Astrocyte of the spinal cord (primary cell): Measurements from ENCODE around the gene CRTAC1.

Experiments
- DNase-seq: peaks from one replicate; pipeline ENCODE4 v3.0.0; 2011; ENCODE audit warnings: low read depth, low spot score
- H3K4me3 ChIP-seq: 2 replicates; pipeline ENCODE4 v1.5.1; 2011; ENCODE audit warnings: low read depth, mild to moderate bottlenecking, low read length, moderate library complexity
- in situ Hi-C: cut with HindIII; loops from 2 replicates; pipeline ENCODE4 v1.10.0; 2017; ENCODE audit warnings: low sequenced_read_pairs
- TF ChIP-seq, protein P1 (sequence below): IDR thresholded peaks from 2 replicates; pipeline ENCODE4 v1.5.1; 2012; ENCODE audit warnings: low read depth, mild to moderate bottlenecking, low read length, inconsistent platforms

Gene CRTAC1

DNA sequence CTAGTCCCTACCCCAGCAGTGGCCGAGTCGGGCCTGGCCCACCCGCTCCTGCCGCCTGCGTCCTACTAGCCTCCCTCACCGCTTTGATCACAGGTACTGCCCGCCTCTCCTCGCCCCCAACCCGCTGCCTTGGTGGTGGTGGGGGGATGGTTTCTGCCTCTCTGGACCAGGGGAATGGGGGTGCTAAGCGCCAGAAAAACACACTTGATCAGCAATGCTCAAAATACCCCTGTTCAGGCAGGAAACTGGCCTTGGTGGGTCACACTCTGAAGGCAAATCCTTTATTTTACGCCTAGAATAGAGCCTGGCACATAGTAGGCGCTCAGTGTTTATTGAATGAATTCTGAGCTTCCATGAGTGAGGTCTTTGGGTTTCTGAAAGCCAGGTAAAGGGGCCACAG lies 1.0 kb upstream of the CRTAC1 start:
- DNase-seq: no peak
- in situ Hi-C loops: no loop called here
- TF ChIP-seq, protein P1, sequence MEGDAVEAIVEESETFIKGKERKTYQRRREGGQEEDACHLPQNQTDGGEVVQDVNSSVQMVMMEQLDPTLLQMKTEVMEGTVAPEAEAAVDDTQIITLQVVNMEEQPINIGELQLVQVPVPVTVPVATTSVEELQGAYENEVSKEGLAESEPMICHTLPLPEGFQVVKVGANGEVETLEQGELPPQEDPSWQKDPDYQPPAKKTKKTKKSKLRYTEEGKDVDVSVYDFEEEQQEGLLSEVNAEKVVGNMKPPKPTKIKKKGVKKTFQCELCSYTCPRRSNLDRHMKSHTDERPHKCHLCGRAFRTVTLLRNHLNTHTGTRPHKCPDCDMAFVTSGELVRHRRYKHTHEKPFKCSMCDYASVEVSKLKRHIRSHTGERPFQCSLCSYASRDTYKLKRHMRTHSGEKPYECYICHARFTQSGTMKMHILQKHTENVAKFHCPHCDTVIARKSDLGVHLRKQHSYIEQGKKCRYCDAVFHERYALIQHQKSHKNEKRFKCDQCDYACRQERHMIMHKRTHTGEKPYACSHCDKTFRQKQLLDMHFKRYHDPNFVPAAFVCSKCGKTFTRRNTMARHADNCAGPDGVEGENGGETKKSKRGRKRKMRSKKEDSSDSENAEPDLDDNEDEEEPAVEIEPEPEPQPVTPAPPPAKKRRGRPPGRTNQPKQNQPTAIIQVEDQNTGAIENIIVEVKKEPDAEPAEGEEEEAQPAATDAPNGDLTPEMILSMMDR: no peak
- no peak overlapping the region for H3K4me3 ChIP-seq

DNA sequence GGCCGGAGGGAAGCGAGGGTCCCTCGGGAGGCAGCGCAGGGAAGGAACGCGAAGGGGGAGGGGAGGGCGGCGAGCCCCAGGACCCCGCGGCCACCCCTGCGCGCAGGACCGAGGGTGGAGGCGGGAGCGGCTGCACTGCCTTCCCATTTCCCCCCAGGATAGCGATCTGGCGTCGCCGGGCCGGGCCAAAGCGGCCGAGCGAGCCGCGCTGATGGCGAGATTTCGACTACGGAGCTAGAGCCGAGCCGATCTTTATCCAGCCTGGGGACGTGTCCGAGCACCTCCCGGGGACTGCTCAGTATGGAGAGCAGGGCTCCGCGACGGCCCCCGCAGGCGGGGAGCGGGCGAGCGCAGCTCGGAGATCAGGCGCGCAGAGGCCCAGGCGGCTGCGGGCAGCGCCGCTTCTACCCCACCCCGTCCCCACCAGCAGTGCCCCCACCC lies 590 bp upstream of the CRTAC1 start:
- no peak overlapping the region for H3K4me3 ChIP-seq
- in situ Hi-C loops: no loop called here
- TF ChIP-seq, protein P1: no peak
- DNase-seq: no peak

DNA sequence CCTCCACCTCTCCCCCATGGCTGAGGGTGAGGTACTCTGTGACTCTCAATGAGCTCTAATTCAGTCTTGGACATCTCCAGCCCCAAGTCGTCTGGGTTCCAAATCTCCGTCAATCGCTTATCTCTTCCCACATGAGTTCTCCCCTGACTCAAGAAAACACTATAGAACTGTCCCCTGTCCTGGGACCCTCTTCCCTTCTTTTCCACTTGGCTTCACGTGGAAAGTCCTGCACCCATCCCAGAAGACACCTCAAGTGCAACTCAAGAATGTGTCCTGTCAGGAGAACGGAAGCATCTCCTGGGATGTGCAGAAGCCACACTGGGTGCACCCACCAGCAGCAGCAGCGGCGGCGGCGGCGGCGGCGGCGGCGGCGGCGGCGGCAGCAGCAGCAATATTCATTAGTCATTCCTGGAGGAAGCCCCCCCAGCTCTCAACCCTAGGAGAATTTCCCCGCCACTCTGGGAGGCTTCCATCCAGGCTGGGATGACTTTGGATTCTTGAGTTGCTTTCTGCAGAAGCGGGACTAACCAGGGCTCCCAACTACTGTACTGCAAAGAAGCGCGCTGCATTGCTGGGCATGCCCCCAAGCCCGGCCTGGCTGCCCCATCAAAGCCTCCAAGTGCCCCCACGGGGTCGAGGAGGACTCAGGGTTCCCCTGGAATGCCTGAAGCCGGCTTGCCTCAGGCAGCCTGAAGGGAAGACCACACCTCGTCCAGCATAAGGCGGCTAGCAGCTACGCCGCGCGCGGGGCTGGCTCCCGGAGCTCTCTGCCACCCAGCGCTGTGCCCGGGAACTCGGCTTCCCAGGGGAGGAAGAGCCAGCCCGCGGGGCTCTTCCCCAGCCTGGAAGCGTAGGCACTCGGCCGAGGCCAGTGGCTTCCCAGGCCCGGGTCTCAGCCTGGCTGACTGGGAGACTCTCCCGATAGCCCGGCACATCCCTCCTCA lies 1.0 kb downstream of the CRTAC1 start:
- H3K4me3 ChIP-seq: no peak overlapping the region
- DNase-seq: no peak
- TF ChIP-seq, protein P1: no peak
- in situ Hi-C loops: no loop called here

DNA sequence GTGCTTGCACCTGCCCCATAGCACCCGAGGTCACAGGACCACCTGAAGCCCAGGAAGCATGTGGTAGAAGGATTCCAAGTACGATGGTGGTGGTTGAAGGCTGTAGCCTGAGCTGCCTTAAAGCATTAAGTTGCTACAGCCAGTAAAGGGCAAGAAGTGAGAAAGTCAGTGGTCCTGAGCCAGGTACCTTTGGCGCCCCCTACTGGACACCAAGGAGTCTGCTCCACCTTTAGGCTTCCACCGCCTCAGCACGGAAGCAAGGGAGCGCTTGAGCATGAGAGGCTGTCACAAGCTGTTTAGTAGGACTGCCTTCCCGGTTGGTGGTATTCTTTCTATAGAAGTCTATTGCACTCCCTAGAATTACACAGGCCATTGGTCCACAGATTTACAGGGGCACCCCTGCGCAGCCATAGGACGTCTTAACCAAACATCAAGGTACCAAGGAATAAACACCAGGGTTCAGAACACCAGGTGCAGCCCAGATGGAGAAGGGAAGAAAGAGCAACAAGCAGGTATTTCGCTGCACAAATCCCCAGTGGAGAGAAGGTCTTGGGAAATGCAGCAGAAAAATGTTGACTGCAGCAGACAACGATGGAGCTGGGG lies 2.2 kb downstream of the CRTAC1 start:
- TF ChIP-seq, protein P1: peak; percentile 72
- DNase-seq: peak; percentile 3
- in situ Hi-C loops: no loop called here
- H3K4me3 ChIP-seq: no peak overlapping the region

DNA sequence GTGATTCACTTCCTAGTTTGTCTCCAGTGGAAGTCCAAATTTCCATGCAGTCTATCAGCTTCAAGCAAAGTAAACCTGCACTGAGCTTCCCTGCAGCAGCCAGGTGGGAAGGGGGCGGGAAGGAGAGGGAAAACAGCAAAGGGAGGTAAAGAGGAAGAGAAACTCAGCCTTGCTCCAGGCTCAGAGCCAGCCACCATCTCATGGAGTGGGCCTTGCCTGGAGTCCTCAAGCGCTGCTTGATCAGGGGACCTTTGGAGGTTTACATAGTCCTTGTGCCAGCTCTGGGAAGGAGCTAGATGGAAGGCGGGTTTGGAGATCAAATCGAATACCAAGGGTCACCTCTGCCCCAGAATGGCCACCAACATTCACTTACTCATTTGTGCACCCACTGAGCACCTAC lies 7.4 kb downstream of the CRTAC1 start:
- H3K4me3 ChIP-seq: no peak overlapping the region
- in situ Hi-C loops: no loop called here
- TF ChIP-seq, protein P1: no peak
- DNase-seq: no peak

DNA sequence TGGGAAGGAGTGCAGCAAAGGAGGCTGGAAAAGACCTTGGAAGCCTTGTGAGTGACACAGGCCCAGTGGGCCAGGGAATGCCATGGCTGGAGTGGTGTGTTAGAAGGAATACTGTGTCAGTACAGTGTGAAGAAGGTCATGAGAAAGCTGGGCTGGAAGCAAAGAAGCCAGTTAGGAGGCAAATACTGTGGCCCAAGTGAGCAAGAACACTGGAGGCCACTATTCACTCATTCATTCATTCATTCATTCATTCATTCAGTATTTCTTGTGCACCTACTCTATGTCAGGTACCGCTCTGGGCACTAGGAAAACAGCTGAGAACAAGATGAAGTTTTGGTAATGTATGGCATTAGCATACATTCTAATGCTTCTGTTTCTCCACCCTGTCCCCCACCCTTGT lies 9.6 kb downstream of the CRTAC1 start:
- DNase-seq: no peak
- TF ChIP-seq, protein P1: no peak
- H3K4me3 ChIP-seq: no peak overlapping the region
- in situ Hi-C loops: no loop called here
